Suprapubic skin (tissue), 4 donors: ENCODE data around the gene PKP3. TPM values are rescaled to one million over a fixed set of nuclear protein-coding genes. Genes with fewer than 3 reads are reported as not detected.

ENCODE experiments used
- DNase-seq, 2 donors: peaks; one replicate each; pipeline ENCODE4 v3.0.0-alpha.2; 2019; ENCODE audit warnings: low spot score in 2 of 2
- H3K27ac ChIP-seq: fragments of 200-600 bp; sonication (generic); one replicate; pipeline ENCODE4 v1.5.1; 2019
- H3K27me3 ChIP-seq: fragments of 200-600 bp; sonication (generic); one replicate; pipeline ENCODE4 v1.5.1; 2019
- H3K36me3 ChIP-seq: fragments of 200-600 bp; sonication (generic); one replicate; pipeline ENCODE4 v1.5.1; 2019
- H3K4me1 ChIP-seq: fragments of 200-600 bp; sonication (generic); one replicate; pipeline ENCODE4 v1.5.1; 2019
- H3K4me3 ChIP-seq: fragments of 200-600 bp; sonication (generic); one replicate; pipeline ENCODE4 v1.5.1; 2019; ENCODE audit warnings: mild to moderate bottlenecking
- H3K9me3 ChIP-seq: fragments of 200-600 bp; sonication (generic); one replicate; pipeline ENCODE4 v1.5.1; 2019
- EP300 ChIP-seq: sonication (generic); formaldehyde crosslinking; IDR thresholded peaks from one replicate; pipeline ENCODE4 v1.6.1; 2017; ENCODE audit warnings: antibody characterized with exemption
- POLR2A ChIP-seq, 2 donors: fragments of 450-650 bp; IDR thresholded peaks; one replicate each; pipeline ENCODE4 v1.6.1; 2017; ENCODE audit warnings: antibody characterized with exemption in 2 of 2, mild to moderate bottlenecking in 2 of 2, moderate library complexity in 2 of 2
- POLR2AphosphoS5 ChIP-seq, 3 donors: sonication (generic); formaldehyde crosslinking; IDR thresholded peaks; one replicate each; pipeline ENCODE4 v1.6.1; 2017; ENCODE audit warnings: antibody characterized with exemption in 3 of 3
- WGBS: methylation state at CpG from one replicate; pipeline ENCODE4 v1.1.5; 2018; 5-methylcytosine and 5-hydroxymethylcytosine counted together
- total RNA-seq, 4 donors: library from RNA; depleted of rRNA; stranded (reverse); fragments of >200 nt; gene quantifications; one replicate each; pipeline ENCODE4 v1.1.0, GENCODE V29; 2016
- TF ChIP-seq, protein P1 (sequence below), 2 donors: fragments of 200-600 bp in 1 of 2; fragments of 450-650 bp in 1 of 2; sonication (generic) in 1 of 2; IDR thresholded peaks; one replicate each; pipeline ENCODE4 v1.5.1; 2016 to 2019; ENCODE audit warnings: antibody characterized with exemption in 2 of 2, mild to moderate bottlenecking in 1 of 2, moderate library complexity in 1 of 2

The PKP3 gene
- total RNA-seq, 4 donors from 2014 or later, result 318 to 486 (median 428) TPM

DNA sequence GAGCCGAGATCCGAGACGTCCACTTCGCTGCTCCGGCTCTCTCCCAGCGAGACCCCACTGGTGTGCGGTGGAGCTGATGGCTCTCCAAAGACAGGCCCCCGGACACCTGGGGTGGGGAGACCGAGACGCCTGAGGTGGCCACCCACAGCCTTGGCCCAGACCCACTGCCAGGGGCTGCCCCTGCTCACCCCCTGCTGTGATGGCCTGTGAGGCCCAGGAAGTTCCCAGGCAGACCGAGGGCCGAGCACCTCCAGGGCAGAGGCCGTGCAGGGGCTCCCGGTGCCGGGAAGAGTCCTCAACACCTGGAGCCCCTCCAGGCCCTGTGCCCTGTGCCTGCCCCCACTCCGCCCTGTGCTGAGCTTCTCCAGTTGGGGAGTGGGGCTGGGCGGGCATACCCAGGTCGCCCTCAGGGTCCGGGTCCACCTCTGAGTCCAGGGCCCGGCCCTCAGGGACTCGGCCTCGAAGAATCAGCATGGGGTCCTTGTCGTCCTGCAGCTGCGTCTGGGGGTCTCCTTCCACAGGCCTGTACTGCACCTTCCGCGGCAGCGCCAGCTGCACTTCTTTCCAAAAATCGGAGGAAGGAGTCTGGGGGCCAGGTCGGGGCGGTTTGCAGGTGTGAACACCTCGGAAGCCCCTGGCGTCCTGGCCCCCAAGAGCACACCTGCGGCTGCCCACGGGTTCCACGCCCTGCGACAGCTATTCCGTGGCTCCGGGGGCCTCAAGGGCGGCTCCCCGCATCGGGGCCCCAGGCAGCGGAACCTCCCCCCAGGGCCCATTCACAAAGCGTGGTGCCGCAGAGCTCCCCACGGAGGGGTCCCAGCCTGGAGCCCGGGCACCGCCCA lies 12.2 kb downstream of the PKP3 start:
- Histone ChIP-seq H3K27ac (peak overlapping the region; percentile 70), H3K4me1 (peaks cover 37% of the 10 kb centered on the region), H3K4me3 (peak overlapping the region; percentile 67), H3K36me3 (peaks cover 19% of the 10 kb centered on the region), H3K9me3 (no peaks in the 10 kb centered on the region), H3K27me3 (no peaks in the 10 kb centered on the region)
- TF ChIP-seq, protein P1, sequence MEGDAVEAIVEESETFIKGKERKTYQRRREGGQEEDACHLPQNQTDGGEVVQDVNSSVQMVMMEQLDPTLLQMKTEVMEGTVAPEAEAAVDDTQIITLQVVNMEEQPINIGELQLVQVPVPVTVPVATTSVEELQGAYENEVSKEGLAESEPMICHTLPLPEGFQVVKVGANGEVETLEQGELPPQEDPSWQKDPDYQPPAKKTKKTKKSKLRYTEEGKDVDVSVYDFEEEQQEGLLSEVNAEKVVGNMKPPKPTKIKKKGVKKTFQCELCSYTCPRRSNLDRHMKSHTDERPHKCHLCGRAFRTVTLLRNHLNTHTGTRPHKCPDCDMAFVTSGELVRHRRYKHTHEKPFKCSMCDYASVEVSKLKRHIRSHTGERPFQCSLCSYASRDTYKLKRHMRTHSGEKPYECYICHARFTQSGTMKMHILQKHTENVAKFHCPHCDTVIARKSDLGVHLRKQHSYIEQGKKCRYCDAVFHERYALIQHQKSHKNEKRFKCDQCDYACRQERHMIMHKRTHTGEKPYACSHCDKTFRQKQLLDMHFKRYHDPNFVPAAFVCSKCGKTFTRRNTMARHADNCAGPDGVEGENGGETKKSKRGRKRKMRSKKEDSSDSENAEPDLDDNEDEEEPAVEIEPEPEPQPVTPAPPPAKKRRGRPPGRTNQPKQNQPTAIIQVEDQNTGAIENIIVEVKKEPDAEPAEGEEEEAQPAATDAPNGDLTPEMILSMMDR (IDR thresholded peaks at IDR 0.05), result no peak
- TF ChIP-seq EP300, result no peak
- no peak for TF ChIP-seq POLR2A (IDR thresholded peaks at IDR 0.05)
- TF ChIP-seq POLR2AphosphoS5 (IDR thresholded peaks at IDR 0.05), result no peak
- DNase-seq, result peak in 1 of 2 donors; percentile 73
- WGBS, result 45% methylated on average over 8 of the region's 47 CpGs

DNA sequence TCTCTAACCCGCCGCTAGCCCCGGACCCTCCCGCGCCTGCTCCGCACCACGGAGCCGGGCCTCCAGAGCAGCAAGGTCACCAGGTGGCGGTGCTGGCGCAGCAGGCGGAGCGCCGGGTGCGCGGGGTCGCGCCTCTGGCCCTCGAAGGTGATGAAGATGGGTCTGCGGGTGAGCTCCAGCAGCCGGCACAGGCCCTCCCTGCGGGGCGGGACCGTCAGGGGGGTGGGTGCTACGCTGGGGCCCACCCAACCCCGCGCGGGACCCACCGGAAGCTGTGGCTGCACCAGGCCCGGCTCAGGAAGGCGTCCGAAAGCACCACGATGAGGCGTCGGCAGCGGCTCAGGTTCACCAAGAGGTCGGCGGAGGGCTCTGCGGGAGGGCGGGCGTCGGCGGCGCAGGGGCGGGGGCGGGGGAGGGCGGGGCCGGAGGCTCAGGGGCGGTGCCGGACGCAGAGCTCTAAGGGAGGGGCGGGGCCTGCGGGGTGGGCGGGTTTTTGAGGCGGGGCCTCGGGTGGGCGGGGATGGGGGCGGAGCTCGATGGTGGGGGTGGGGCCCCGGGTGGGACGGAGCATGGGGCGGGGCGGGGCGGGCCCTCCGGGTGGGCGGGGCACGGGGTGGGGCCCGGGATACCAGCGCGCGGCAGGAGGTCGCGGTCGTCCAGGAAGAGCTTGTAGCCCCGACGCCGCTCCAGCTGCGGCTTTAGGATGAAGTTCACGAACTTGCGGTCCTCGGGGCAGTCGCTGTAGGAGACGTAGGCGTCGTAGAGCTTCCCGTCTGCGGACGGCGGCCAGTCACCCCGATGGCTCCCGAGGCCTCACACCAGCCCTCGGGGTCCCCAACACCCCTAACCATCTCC lies 13.0 kb downstream of the PKP3 start:
- TF ChIP-seq POLR2A (IDR thresholded peaks at IDR 0.05), result no peak
- TF ChIP-seq, protein P1 (IDR thresholded peaks at IDR 0.05), result no peak
- peak in 1 of 3 donors; percentile 26 for TF ChIP-seq POLR2AphosphoS5 (IDR thresholded peaks at IDR 0.05)
- TF ChIP-seq EP300, result no peak
- DNase-seq, result peak in 1 of 2 donors; percentile 91
- 0% methylated on average over 8 of the region's 91 CpGs for WGBS
- no peaks in the 10 kb centered on the region for H3K9me3 ChIP-seq
- no peaks in the 10 kb centered on the region for H3K27me3 ChIP-seq
- H3K4me3 ChIP-seq, result peak overlapping the region; percentile 67
- peaks cover 19% of the 10 kb centered on the region for H3K36me3 ChIP-seq
- H3K27ac ChIP-seq, result peak overlapping the region; percentile 70
- H3K4me1 ChIP-seq, result peaks cover 37% of the 10 kb centered on the region

GRCh38 chr11:407651-408123 lies 13.7 kb downstream of the PKP3 start:
- H3K4me1 ChIP-seq, result peaks cover 37% of the 10 kb centered on the region
- H3K36me3 ChIP-seq, result peaks cover 19% of the 10 kb centered on the region
- WGBS, result 0% methylated on average over 1 of the region's 28 CpGs
- TF ChIP-seq POLR2A (IDR thresholded peaks at IDR 0.05), result no peak
- no peak for TF ChIP-seq POLR2AphosphoS5 (IDR thresholded peaks at IDR 0.05)
- TF ChIP-seq, protein P1 (IDR thresholded peaks at IDR 0.05), result no peak
- no peak for TF ChIP-seq EP300
- H3K9me3 ChIP-seq, result no peaks in the 10 kb centered on the region
- peak overlapping the region; percentile 3 for H3K4me3 ChIP-seq
- H3K27ac ChIP-seq, result no peak overlapping the region
- no peaks in the 10 kb centered on the region for H3K27me3 ChIP-seq
- no peak for DNase-seq

GRCh38 chr11:408154-409007 lies 14.4 kb downstream of the PKP3 start:
- Histone ChIP-seq H3K9me3 (no peaks in the 10 kb centered on the region), H3K27me3 (no peaks in the 10 kb centered on the region), H3K4me3 (no peak overlapping the region), H3K36me3 (peaks cover 14% of the 10 kb centered on the region), H3K4me1 (peaks cover 39% of the 10 kb centered on the region), H3K27ac (no peak overlapping the region)
- DNase-seq, result no peak
- TF ChIP-seq POLR2A (IDR thresholded peaks at IDR 0.05) (no peak), EP300 (no peak)
- TF ChIP-seq, protein P1 (IDR thresholded peaks at IDR 0.05), result no peak
- WGBS, result 84% methylated on average over 11 of the region's 15 CpGs
